ENCODE measurements around the gene DNAI7.

- no peak for TF ChIP-seq CTCF (IDR thresholded peaks at IDR 0.05)
- TF ChIP-seq POLR2A (IDR thresholded peaks at IDR 0.05): no peak
Measured at GRCh38 chr12:25162866-25163265, 32.1 kb downstream of the DNAI7 start.
